GM12864 (cell line): ENCODE data around the gene FBLN1.

Experiments
- DNase-seq: peaks from one replicate; pipeline ENCODE4 v3.0.0-alpha.2; 2011; ENCODE audit warnings: low read depth
- H3K4me3 ChIP-seq: 2 replicates; pipeline ENCODE4 v1.5.1; 2011; ENCODE audit warnings: mild to moderate bottlenecking, low read depth, low read length, control low read depth
- TF ChIP-seq, protein P1 (sequence below): IDR thresholded peaks from 2 replicates; pipeline ENCODE4 v1.5.1; 2011; ENCODE audit warnings: low read depth, mild to moderate bottlenecking, moderate library complexity, low read length, control low read depth, inconsistent platforms; ENCODE audit errors: missing control alignments

FBLN1 gene

DNA sequence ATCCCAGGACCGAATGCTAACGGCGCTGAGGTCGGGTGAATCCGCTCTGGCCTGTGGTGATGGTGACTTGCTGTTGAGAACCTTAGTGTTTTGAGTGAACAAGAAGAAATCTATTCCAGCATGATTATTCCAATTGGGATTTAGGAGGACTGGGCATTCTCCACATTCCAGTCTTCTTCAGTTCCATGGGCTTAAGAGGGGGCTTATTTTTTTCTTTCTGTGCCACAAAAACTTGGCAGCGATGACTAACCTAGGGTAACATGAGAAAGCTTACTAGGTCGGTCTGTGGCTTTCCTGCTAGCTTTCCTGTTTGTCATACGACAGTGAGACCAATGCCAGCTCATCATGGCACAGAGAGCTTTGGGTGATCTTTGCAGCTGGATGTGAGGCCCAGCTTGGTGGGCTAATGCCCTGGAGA lies 106.1 kb downstream of the FBLN1 start:
- no peak for DNase-seq
- H3K4me3 ChIP-seq: no peak overlapping the region

DNA sequence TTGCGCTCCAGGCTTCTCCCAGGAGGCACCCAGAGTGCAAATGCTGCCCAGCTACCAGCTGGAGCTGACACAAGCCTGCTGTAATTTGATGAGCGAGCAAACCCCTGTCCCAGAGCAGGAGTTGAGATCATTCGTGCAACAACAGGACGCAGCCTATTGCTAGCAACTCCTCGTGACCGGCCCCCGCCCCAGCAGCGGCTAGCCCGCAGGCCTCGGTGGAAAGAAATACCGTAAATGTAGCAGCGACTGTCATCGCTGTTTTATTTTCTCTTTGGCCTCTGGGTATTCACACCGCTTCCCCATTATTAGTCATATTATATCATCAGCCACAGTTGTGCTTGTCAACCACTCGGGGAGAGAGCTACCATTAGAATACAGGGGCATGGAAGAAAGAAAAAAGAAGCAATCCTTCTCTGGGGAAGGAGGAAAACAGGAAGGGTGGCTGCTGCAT lies 109.8 kb downstream of the FBLN1 start:
- H3K4me3 ChIP-seq: no peak overlapping the region
- TF ChIP-seq, protein P1, sequence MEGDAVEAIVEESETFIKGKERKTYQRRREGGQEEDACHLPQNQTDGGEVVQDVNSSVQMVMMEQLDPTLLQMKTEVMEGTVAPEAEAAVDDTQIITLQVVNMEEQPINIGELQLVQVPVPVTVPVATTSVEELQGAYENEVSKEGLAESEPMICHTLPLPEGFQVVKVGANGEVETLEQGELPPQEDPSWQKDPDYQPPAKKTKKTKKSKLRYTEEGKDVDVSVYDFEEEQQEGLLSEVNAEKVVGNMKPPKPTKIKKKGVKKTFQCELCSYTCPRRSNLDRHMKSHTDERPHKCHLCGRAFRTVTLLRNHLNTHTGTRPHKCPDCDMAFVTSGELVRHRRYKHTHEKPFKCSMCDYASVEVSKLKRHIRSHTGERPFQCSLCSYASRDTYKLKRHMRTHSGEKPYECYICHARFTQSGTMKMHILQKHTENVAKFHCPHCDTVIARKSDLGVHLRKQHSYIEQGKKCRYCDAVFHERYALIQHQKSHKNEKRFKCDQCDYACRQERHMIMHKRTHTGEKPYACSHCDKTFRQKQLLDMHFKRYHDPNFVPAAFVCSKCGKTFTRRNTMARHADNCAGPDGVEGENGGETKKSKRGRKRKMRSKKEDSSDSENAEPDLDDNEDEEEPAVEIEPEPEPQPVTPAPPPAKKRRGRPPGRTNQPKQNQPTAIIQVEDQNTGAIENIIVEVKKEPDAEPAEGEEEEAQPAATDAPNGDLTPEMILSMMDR: no peak
- DNase-seq: no peak

More for the DNA sequence above, 106.1 kb downstream of the FBLN1 start:
- TF ChIP-seq, protein P1: no peak

DNA sequence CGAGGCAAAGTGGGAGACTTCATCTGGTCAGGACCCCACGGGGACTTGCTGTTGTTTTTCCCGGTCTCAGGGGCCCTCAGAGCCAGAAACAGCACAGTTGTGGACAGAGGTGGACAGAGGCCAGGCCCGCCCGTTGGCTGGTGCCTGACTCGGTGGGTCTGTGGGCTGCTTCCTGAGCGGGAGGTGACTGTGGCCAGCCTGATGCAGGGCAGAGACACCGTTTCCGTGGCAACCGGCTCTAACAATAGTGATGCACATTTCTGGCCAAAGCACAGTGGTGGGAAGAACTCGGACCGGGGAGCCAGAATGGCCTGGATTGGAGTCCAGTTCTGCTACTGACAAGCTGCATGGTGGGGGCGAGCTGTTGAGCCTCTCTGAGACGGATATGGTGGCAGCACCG lies 110.3 kb downstream of the FBLN1 start:
- TF ChIP-seq, protein P1: no peak
- no peak for DNase-seq
- H3K4me3 ChIP-seq: no peak overlapping the region

DNA sequence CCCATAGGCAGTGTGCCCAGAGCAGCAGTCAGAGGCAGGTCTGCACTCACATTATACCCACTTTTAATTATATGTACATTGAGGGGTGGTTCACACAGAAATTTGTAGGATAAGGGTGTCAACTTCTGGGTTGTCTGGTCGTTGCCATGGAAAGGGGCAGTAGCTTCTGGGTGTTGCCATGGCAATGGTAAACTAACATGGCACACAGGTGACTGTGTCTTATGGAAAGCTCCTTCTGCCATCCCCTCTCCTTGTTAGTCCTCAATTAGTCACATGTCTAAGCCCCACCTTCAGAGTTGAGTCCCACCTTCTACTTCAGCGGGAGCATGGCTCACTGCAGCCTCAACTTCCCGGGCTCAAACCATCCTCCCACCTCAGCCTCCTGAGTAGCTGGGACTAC lies 112.7 kb downstream of the FBLN1 start:
- no peak overlapping the region for H3K4me3 ChIP-seq
- TF ChIP-seq, protein P1: no peak
- no peak for DNase-seq

DNA sequence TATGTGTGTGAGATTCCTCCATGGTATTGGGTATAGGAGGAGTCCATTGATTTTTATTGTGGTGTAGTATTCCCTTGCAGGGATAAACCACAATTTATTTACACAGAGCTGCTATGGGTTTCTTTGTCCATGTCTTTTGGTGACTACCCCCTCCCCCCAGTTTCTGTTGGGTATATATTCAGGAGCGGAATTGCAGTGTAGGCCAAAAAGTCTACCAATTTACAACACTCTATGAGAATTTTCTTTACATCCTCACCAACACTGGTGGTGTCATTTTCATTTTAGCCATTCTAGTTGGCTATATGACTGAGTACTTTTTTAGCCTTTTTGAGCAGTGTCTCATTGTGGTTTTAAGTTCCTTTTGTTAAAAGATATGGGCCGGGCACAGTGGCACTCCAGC lies 113.7 kb downstream of the FBLN1 start:
- TF ChIP-seq, protein P1: no peak
- no peak overlapping the region for H3K4me3 ChIP-seq
- no peak for DNase-seq

DNA sequence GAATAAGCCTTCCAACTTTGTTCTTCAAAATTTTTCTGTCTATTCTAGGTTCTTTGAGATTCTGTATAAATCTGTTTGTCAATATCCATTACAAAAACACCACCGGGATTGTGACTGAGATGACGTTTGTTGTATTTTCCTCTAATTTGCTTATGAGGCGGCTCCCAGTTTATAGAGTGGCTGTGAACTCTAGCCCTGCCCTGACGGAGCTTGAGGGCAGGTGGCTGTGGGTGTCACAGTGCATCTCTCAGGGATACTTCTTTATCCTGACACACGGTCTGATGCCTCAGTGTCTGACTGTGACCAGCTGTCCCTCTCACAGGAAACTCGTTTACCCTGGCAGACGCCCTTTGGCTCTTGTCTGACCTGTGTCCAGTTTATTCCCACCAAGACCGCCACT lies 115.3 kb downstream of the FBLN1 start:
- no peak overlapping the region for H3K4me3 ChIP-seq
- no peak for DNase-seq
- TF ChIP-seq, protein P1: no peak

DNA sequence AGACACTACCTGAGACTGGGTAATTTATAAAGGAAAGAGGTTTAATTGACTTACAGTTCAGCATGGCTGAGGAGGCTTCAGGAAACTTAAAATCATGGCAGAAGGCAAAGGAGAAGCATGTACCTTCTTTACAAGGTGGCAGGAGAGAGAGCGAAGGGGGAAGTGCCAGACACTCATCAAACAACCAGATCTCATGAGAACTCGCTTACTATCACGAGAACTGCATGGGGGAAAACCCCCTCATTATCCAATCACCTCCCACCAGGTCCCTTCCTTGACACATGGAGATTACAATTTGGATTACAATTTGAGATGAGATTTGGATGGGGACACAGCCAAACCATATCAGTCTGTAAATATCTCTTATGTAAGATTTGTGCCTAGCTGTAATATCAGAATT lies 118.0 kb downstream of the FBLN1 start:
- TF ChIP-seq, protein P1: no peak
- no peak overlapping the region for H3K4me3 ChIP-seq
- no peak for DNase-seq
